Liver (tissue), 9 donors: ENCODE results near the gene IRF2. TPM values are rescaled to one million over a fixed set of nuclear protein-coding genes. Genes with fewer than 3 reads are reported as not detected.

Experiments
- DNase-seq: peaks from one replicate; pipeline ENCODE4 v3.0.0-alpha.2; 2017; ENCODE audit warnings: low spot score
- H3K27ac ChIP-seq, 2 donors: one replicate each; pipeline ENCODE4 v1.7.0; 2013; ENCODE audit warnings: inconsistent platforms in 2 of 2, low read length in 2 of 2, control low read depth in 1 of 2, low read depth in 1 of 2, mild to moderate bottlenecking in 1 of 2
- H3K27me3 ChIP-seq, 4 donors: one replicate each; pipeline versions ENCODE4 v1.6.1 to v1.7.0; 2013; ENCODE audit warnings: low read length in 3 of 4, inconsistent platforms in 1 of 4, mild to moderate bottlenecking in 1 of 4, moderate library complexity in 1 of 4; ENCODE audit not compliant: control insufficient read depth in 4 of 4, insufficient read depth in 4 of 4
- H3K36me3 ChIP-seq, 4 donors: one replicate each; pipeline versions ENCODE4 v1.6.1 to v1.7.0; 2013; ENCODE audit warnings: low read length in 3 of 4, mild to moderate bottlenecking in 3 of 4, low read depth in 1 of 4, moderate library complexity in 1 of 4; ENCODE audit not compliant: control insufficient read depth in 4 of 4, insufficient read depth in 3 of 4
- H3K4me1 ChIP-seq, 4 donors: one replicate each; pipeline versions ENCODE4 v1.6.1 to v1.7.0; 2013; ENCODE audit warnings: low read length in 3 of 4, mild to moderate bottlenecking in 3 of 4, moderate library complexity in 1 of 4; ENCODE audit not compliant: control insufficient read depth in 4 of 4, insufficient read depth in 4 of 4
- H3K4me3 ChIP-seq, 3 donors: one replicate each; pipeline versions ENCODE4 v1.6.1 to v1.7.0; 2013; ENCODE audit warnings: low read length in 3 of 3, control low read depth in 1 of 3, low read depth in 1 of 3, mild to moderate bottlenecking in 1 of 3
- H3K9ac ChIP-seq, 2 donors: one replicate each; pipeline ENCODE4 v1.7.0; 2013; ENCODE audit warnings: low read length in 2 of 2, mild to moderate bottlenecking in 2 of 2, moderate library complexity in 2 of 2, control low read depth in 1 of 2, low read depth in 1 of 2
- H3K9me3 ChIP-seq, 4 donors: one replicate each; pipeline versions ENCODE4 v1.6.1 to v1.7.0; 2013; ENCODE audit warnings: low read length in 3 of 4; ENCODE audit not compliant: control insufficient read depth in 4 of 4
- ATF3 ChIP-seq: IDR thresholded peaks from 2 replicates; pipeline ENCODE4 v1.6.1; 2016; ENCODE audit warnings: antibody characterized with exemption
- CTCF ChIP-seq: fragments of 150-350 bp; IDR thresholded peaks from 2 replicates; pipeline ENCODE4 v1.5.1; 2017; ENCODE audit warnings: improper control_type of control experiment, low read depth, low read length; ENCODE audit not compliant: missing input control
- EGR1 ChIP-seq, 2 donors: IDR thresholded peaks; 2 replicates each; pipeline ENCODE4 v1.6.1; 2016 to 2018; ENCODE audit warnings: antibody characterized with exemption in 2 of 2, low read depth in 2 of 2
- FOXA1 ChIP-seq: IDR thresholded peaks from 2 replicates; pipeline ENCODE4 v1.6.1; 2016; ENCODE audit warnings: antibody characterized with exemption
- FOXA2 ChIP-seq: IDR thresholded peaks from 2 replicates; pipeline ENCODE4 v1.6.1; 2016; ENCODE audit warnings: antibody characterized with exemption
- HNF4A ChIP-seq, 2 donors: conservative IDR thresholded peaks; 2 replicates each; pipeline ENCODE4 v1.6.1; 2016; ENCODE audit warnings: antibody characterized with exemption in 2 of 2, mild to moderate bottlenecking in 2 of 2
- HNF4G ChIP-seq: IDR thresholded peaks from 2 replicates; pipeline ENCODE4 v1.6.1; 2016; ENCODE audit warnings: antibody characterized with exemption
- JUND ChIP-seq, 2 donors: IDR thresholded peaks; 2 replicates each; pipeline ENCODE4 v1.6.1; 2016; ENCODE audit warnings: antibody characterized with exemption in 2 of 2
- MAX ChIP-seq: IDR thresholded peaks from 2 replicates; pipeline ENCODE4 v1.6.1; 2016; ENCODE audit warnings: antibody characterized with exemption
- RAD21 ChIP-seq, 2 donors: IDR thresholded peaks; 2 replicates each; pipeline ENCODE4 v1.6.1; 2016; ENCODE audit warnings: antibody characterized with exemption in 2 of 2, mild to moderate bottlenecking in 2 of 2
- REST ChIP-seq: IDR thresholded peaks from 2 replicates; pipeline ENCODE4 v1.6.1; 2016; ENCODE audit warnings: antibody characterized with exemption, mild to moderate bottlenecking
- RXRA ChIP-seq, 2 donors: IDR thresholded peaks; 2 replicates each; pipeline ENCODE4 v1.6.1; 2017 to 2018; ENCODE audit warnings: antibody characterized with exemption in 2 of 2, mild to moderate bottlenecking in 1 of 2
- SP1 ChIP-seq: IDR thresholded peaks from 2 replicates; pipeline ENCODE4 v1.6.1; 2018; ENCODE audit warnings: antibody characterized with exemption, mild to moderate bottlenecking
- TAF1 ChIP-seq: conservative IDR thresholded peaks from 2 replicates; pipeline ENCODE4 v1.6.1; 2016; ENCODE audit warnings: antibody characterized with exemption, mild to moderate bottlenecking
- YY1 ChIP-seq: IDR thresholded peaks from 2 replicates; pipeline ENCODE4 v1.6.1; 2016; ENCODE audit warnings: antibody characterized with exemption, mild to moderate bottlenecking
- ZBTB33 ChIP-seq: IDR thresholded peaks from 2 replicates; pipeline ENCODE4 v1.6.1; 2016; ENCODE audit warnings: antibody characterized with exemption
- WGBS: extraction: QIAGEN DNeasy Blood & Tissue Kit; methylation state at CpG from one replicate; pipeline ENCODE4 v1.1.7; 2013; 5-methylcytosine and 5-hydroxymethylcytosine counted together
- polyA plus RNA-seq, 2 donors: library from polyadenylated mRNA; stranded (reverse) in 1 of 2; unstranded in 1 of 2; fragments of 200-250 nt in 1 of 2; fragments of >200 nt in 1 of 2; fragmentation: Nextera tagmentation in 1 of 2; extraction: Ambion mirVana in 1 of 2; gene quantifications; one replicate each; pipeline versions ENCODE4 v1.2.1 to v1.2.3, GENCODE V29; 2013 to 2015
- total RNA-seq, 2 donors: library from RNA; depleted of rRNA; stranded (reverse); fragments of >200 nt; gene quantifications; one replicate each; pipeline ENCODE4 v1.2.3, GENCODE V29; 2014
- donor health status: healthy.
- donor health status: healthy.
- donor health status: healthy.
- donor health status: healthy.
- donor health status: healthy.

The IRF2 gene
- total and polyA plus RNA-seq, 4 donors: 12.9 to 25.5 (median 22.2) TPM

GRCh38 chr4:184402740-184403383, 71.5 kb downstream of the IRF2 start:
- Histone ChIP-seq H3K27me3 (no peaks in the 10 kb centered on the region), H3K9ac (no peak overlapping the region), H3K36me3 (peaks cover 9 to 47% (median 41%) of the 10 kb centered on the region in 4 donors), H3K9me3 (no peaks in the 10 kb centered on the region), H3K27ac (peak overlapping the region in 1 of 2 donors; percentile 10), H3K4me3 (no peak overlapping the region), H3K4me1 (peaks cover 3 to 9% (median 6%) of the 10 kb centered on the region in 4 donors)
- 89% methylated on average over 14 of the region's 14 CpGs for WGBS
- no peak for DNase-seq
- no peak for TF ChIP-seq EGR1 (IDR thresholded peaks at IDR 0.05; ENCODE audit: low read depth in 2 of 2)
- no peak for TF ChIP-seq RAD21 (IDR thresholded peaks at IDR 0.05)
- no peak for TF ChIP-seq HNF4A (conservative IDR thresholded peaks at IDR 0.05)
- no peak for TF ChIP-seq RXRA (IDR thresholded peaks at IDR 0.05)

GRCh38 chr4:184402239-184402638, 72.1 kb downstream of the IRF2 start:
- WGBS: 92% methylated on average over 12 of the region's 12 CpGs
- no peak for DNase-seq
- H3K27me3 ChIP-seq: no peaks in the 10 kb centered on the region
- TF ChIP-seq ATF3 (no peak), TAF1 (no peak)
- peaks cover 3 to 9% (median 6%) of the 10 kb centered on the region in 4 donors for H3K4me1 ChIP-seq
- no peak overlapping the region for H3K4me3 ChIP-seq
- H3K27ac ChIP-seq: peak overlapping the region; percentile 31 to 66
- no peak overlapping the region for H3K9ac ChIP-seq
- no peaks in the 10 kb centered on the region for H3K9me3 ChIP-seq
- H3K36me3 ChIP-seq: peaks cover 9 to 47% (median 38%) of the 10 kb centered on the region in 4 donors

GRCh38 chr4:184401397-184402171, 72.8 kb downstream of the IRF2 start:
- Histone ChIP-seq H3K9ac (no peak overlapping the region), H3K4me3 (no peak overlapping the region), H3K27me3 (no peaks in the 10 kb centered on the region), H3K4me1 (peaks cover 3 to 9% (median 6%) of the 10 kb centered on the region in 4 donors), H3K9me3 (no peaks in the 10 kb centered on the region), H3K36me3 (peaks cover 9 to 47% (median 36%) of the 10 kb centered on the region in 4 donors), H3K27ac (peak overlapping the region; percentile 31 to 66)
- no peak for DNase-seq
- WGBS: 86% methylated on average over 13 of the region's 13 CpGs
- TF ChIP-seq HNF4G: no peak
- TF ChIP-seq RAD21 (IDR thresholded peaks at IDR 0.05): no peak
- TF ChIP-seq TAF1: no peak
- TF ChIP-seq EGR1 (IDR thresholded peaks at IDR 0.05; ENCODE audit: low read depth in 2 of 2): no peak
- no peak for TF ChIP-seq REST
- TF ChIP-seq HNF4A (conservative IDR thresholded peaks at IDR 0.05): no peak
- TF ChIP-seq CTCF: no peak
- no peak for TF ChIP-seq FOXA2
- no peak for TF ChIP-seq SP1
- no peak for TF ChIP-seq RXRA (IDR thresholded peaks at IDR 0.05)
- TF ChIP-seq MAX: no peak
- no peak for TF ChIP-seq JUND (IDR thresholded peaks at IDR 0.05)
- no peak for TF ChIP-seq ZBTB33
- TF ChIP-seq YY1: no peak
- TF ChIP-seq FOXA1: no peak
- no peak for TF ChIP-seq ATF3
